ENCODE measurements around the gene LDLRAD4. TPM values are rescaled to one million over a fixed set of nuclear protein-coding genes. Genes with fewer than 3 reads are reported as not detected.

Gene LDLRAD4
- total and polyA plus RNA-seq, 2 donors (not counting 1 experiment from before 2014, with no cell fraction given), result 13.9 to 35.7 TPM

DNA sequence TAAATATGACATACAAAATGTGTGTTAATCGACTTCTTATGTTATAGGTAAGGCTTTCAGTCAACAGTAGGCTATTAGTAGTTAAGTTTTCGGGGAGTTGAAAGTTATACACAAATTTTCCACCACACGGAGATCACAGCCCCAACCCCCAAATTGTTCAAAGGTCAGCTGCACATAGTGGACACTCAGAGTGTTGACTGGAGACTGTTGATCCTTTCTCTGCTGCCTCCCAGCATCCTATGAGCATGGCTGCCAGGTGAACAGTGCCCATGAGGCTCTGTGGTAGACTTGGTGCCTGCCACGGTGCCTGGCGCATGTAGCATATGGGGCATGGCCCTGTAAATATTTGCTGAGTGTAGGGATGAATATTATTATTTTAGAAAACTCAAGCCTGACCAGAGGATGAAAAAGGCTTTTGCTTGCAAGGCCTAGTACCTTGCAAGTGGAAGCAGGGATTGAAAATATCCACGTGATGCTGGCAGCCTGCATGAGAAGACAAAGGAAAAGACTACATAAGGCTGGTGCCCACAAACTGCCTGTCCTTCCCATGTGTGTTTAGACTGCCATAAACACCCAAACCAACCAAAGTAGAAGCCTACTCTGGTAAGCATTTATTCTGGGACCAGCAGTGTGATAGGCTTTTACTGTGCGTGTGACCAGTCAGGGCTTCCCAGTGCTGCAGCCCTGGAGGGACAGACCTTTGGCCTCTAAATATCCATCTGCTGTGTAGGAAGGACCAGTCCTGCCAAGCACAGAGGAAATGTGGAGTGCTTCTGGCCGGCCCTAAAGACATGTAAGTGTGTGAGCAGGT is 226.1 kb downstream of the LDLRAD4 start:
- ChIA-PET CTCF (no interaction called here), POLR2A (no interaction called here)
- Histone ChIP-seq H3K79me2 (ENCODE audit: control insufficient read depth, insufficient read depth, low read length) (no peaks in the 10 kb centered on the region), H3K4me3 (ENCODE audit: control extremely low read depth in 1 of 5, extremely low read depth in 1 of 5, insufficient read depth in 1 of 5, low read depth in 2 of 5, low read length in 4 of 5) (no peak overlapping the region), H3K9ac (ENCODE audit: low read length) (no peak overlapping the region), H2AFZ (ENCODE audit: insufficient read depth, low read depth, low read length, poor library complexity, severe bottlenecking) (no peak overlapping the region), H4K20me1 (ENCODE audit: control insufficient read depth, insufficient read depth, low read length, poor library complexity, severe bottlenecking) (no peaks in the 10 kb centered on the region), H3K36me3 (replicated peaks in 1 of 2; ENCODE audit: control extremely low read depth in 1 of 2, control insufficient read depth in 1 of 2, extremely low read depth in 1 of 2, insufficient read depth in 2 of 2, low read length in 1 of 2) (no peaks in the 10 kb centered on the region), H3K27ac (ENCODE audit: low read length in 2 of 2) (no peak overlapping the region), H3K9me3 (ENCODE audit: control extremely low read depth in 1 of 3, control insufficient read depth in 2 of 3, insufficient read depth in 1 of 3, low read length in 2 of 3) (no peaks in the 10 kb centered on the region), H3K27me3 (replicated peaks in 1 of 4; ENCODE audit: control extremely low read depth in 1 of 4, control insufficient read depth in 3 of 4, insufficient read depth in 4 of 4, low read length in 3 of 4) (peaks cover 0 to 3% (median 0%) of the 10 kb centered on the region in 4 experiments), H3K4me2 (replicated peaks; ENCODE audit: low read depth, low read length, poor library complexity, severe bottlenecking) (no peak overlapping the region), H3K4me1 (ENCODE audit: control insufficient read depth in 2 of 2, insufficient read depth in 2 of 2, low read length in 2 of 2) (peaks cover 7 to 12% of the 10 kb centered on the region in 2 donors)
- Mint-ChIP-seq H3K4me3 (no peak overlapping the region), H3K9me3 (ENCODE audit: insufficient read depth) (no peaks in the 10 kb centered on the region), H3K27ac (no peak overlapping the region), H3K27me3 (peaks cover 25% of the 10 kb centered on the region), H3K4me1 (peaks cover 13% of the 10 kb centered on the region)
- 87% methylated on average over 5 of the region's 8 CpGs for WGBS (ENCODE audit: insufficient coverage)
- TF ChIP-seq, protein P1, sequence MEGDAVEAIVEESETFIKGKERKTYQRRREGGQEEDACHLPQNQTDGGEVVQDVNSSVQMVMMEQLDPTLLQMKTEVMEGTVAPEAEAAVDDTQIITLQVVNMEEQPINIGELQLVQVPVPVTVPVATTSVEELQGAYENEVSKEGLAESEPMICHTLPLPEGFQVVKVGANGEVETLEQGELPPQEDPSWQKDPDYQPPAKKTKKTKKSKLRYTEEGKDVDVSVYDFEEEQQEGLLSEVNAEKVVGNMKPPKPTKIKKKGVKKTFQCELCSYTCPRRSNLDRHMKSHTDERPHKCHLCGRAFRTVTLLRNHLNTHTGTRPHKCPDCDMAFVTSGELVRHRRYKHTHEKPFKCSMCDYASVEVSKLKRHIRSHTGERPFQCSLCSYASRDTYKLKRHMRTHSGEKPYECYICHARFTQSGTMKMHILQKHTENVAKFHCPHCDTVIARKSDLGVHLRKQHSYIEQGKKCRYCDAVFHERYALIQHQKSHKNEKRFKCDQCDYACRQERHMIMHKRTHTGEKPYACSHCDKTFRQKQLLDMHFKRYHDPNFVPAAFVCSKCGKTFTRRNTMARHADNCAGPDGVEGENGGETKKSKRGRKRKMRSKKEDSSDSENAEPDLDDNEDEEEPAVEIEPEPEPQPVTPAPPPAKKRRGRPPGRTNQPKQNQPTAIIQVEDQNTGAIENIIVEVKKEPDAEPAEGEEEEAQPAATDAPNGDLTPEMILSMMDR (IDR thresholded peaks at IDR 0.05), result no peak
- no peak for TF ChIP-seq EZH2 (IDR thresholded peaks at IDR 0.05; ENCODE audit: borderline replicate concordance, insufficient read depth, low read depth, low read length, poor library complexity, severe bottlenecking)
- intact Hi-C loops (cut with micrococcal nuclease), result no loop called here
- DNase-seq (no peak), ATAC-seq (ENCODE audit: low read depth) (no peak)

DNA sequence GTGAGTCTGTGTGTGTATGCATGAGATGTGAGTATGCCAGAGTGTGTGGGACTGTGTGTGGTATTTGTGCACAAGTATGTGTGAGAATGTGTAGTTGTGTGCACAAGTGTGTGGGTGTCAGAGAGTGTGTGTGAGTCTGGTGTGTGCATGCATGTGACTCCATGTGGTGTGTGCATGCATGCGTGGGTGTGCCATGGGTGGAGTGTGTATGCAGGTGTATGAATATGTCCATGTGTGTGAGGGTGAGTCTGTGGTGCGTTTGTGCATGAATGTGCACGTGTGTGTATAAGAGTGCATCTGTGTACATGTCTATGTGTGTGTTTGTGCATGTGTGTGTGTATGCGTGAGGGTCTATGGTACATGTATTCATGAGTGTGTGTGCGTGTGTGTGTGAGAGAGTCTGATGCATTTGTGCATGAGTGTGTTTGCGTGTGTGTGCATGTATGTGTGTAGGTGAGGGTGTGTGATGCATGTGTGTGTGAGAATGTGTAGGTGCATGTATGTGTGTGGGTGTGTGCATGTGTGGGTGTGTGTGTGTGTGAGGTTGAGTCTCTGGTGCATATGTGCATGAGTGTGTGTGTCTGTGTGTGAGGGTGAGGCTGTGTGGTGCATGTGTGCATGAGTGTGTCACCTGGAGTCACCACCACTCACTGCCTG is 226.8 kb downstream of the LDLRAD4 start:
- POLR2A ChIA-PET, result no interaction called here
- Histone ChIP-seq H4K20me1 (ENCODE audit: control insufficient read depth, insufficient read depth, low read length, poor library complexity, severe bottlenecking) (no peaks in the 10 kb centered on the region), H3K36me3 (replicated peaks in 1 of 2; ENCODE audit: control extremely low read depth in 1 of 2, control insufficient read depth in 1 of 2, extremely low read depth in 1 of 2, insufficient read depth in 2 of 2, low read length in 1 of 2) (no peaks in the 10 kb centered on the region), H3K27me3 (replicated peaks in 1 of 4; ENCODE audit: control extremely low read depth in 1 of 4, control insufficient read depth in 3 of 4, insufficient read depth in 4 of 4, low read length in 3 of 4) (peaks cover 0 to 3% (median 0%) of the 10 kb centered on the region in 4 experiments), H3K4me3 (ENCODE audit: control extremely low read depth in 1 of 5, extremely low read depth in 1 of 5, insufficient read depth in 1 of 5, low read depth in 2 of 5, low read length in 4 of 5) (no peak overlapping the region), H3K79me2 (ENCODE audit: control insufficient read depth, insufficient read depth, low read length) (no peaks in the 10 kb centered on the region), H3K4me1 (ENCODE audit: control insufficient read depth in 2 of 2, insufficient read depth in 2 of 2, low read length in 2 of 2) (peaks cover 7 to 12% of the 10 kb centered on the region in 2 donors), H3K9me3 (ENCODE audit: control extremely low read depth in 1 of 3, control insufficient read depth in 2 of 3, insufficient read depth in 1 of 3, low read length in 2 of 3) (no peaks in the 10 kb centered on the region), H3K4me2 (replicated peaks; ENCODE audit: low read depth, low read length, poor library complexity, severe bottlenecking) (no peak overlapping the region), H3K9ac (ENCODE audit: low read length) (no peak overlapping the region), H3K27ac (ENCODE audit: low read length in 2 of 2) (no peak overlapping the region), H2AFZ (ENCODE audit: insufficient read depth, low read depth, low read length, poor library complexity, severe bottlenecking) (no peak overlapping the region)
- Mint-ChIP-seq H3K4me3 (no peak overlapping the region), H3K9me3 (ENCODE audit: insufficient read depth) (no peaks in the 10 kb centered on the region), H3K4me1 (peaks cover 13% of the 10 kb centered on the region), H3K27ac (no peak overlapping the region), H3K27me3 (peaks cover 28% of the 10 kb centered on the region)
- DNase-seq, result no peak
- intact Hi-C loops (cut with micrococcal nuclease), result no loop called here
- WGBS (ENCODE audit: insufficient coverage), result 80% methylated on average over 6 of the region's 6 CpGs
- CTCF ChIA-PET, result no interaction called here
- TF ChIP-seq EZH2 (IDR thresholded peaks at IDR 0.05; ENCODE audit: borderline replicate concordance, insufficient read depth, low read depth, low read length, poor library complexity, severe bottlenecking), result no peak
- TF ChIP-seq, protein P1 (IDR thresholded peaks at IDR 0.05), result no peak
- no peak for ATAC-seq (ENCODE audit: low read depth)
